ENCODE data around the gene NYAP2. TPM values are rescaled to one million over a fixed set of nuclear protein-coding genes. Genes with fewer than 3 reads are reported as not detected.

NYAP2 gene
- total RNA-seq, 6 experiments from 2014 or later: not detected

GRCh38 chr2:225425284-225425683 lies 25.8 kb downstream of the NYAP2 start:
- Mint-ChIP-seq H3K27ac (no peak overlapping the region), H3K4me3 (no peak overlapping the region), H3K27me3 (ENCODE audit: insufficient read depth) (no peaks in the 10 kb centered on the region), H3K9me3 (no peaks in the 10 kb centered on the region), H3K36me3 (ENCODE audit: low read depth) (no peaks in the 10 kb centered on the region), H3K4me1 (ENCODE audit: low read depth) (no peaks in the 10 kb centered on the region)
- no peak for DNase-seq
- TF ChIP-seq CTCF (IDR thresholded peaks at IDR 0.05): no peak

- Mint-ChIP-seq H3K27ac (no peak overlapping the region), H3K9me3 (no peaks in the 10 kb centered on the region), H3K27me3 (ENCODE audit: insufficient read depth) (no peaks in the 10 kb centered on the region), H3K4me3 (no peak overlapping the region), H3K4me1 (ENCODE audit: low read depth) (no peaks in the 10 kb centered on the region), H3K36me3 (ENCODE audit: low read depth) (no peaks in the 10 kb centered on the region)
- no peak for DNase-seq
- no peak for TF ChIP-seq CTCF (IDR thresholded peaks at IDR 0.05)
Observed at GRCh38 chr2:225428360-225428759, 28.9 kb downstream of the NYAP2 start.

GRCh38 chr2:225429717-225430116 lies 30.2 kb downstream of the NYAP2 start:
- TF ChIP-seq CTCF (IDR thresholded peaks at IDR 0.05): no peak
- no peak overlapping the region for H3K27ac Mint-ChIP-seq
- H3K4me1 Mint-ChIP-seq (ENCODE audit: low read depth): no peaks in the 10 kb centered on the region
- H3K27me3 Mint-ChIP-seq (ENCODE audit: insufficient read depth): no peaks in the 10 kb centered on the region
- H3K36me3 Mint-ChIP-seq (ENCODE audit: low read depth): no peaks in the 10 kb centered on the region
- H3K9me3 Mint-ChIP-seq: no peaks in the 10 kb centered on the region
- DNase-seq: no peak
- no peak overlapping the region for H3K4me3 Mint-ChIP-seq

- TF ChIP-seq CTCF (IDR thresholded peaks at IDR 0.05): no peak
- H3K4me3 Mint-ChIP-seq: no peak overlapping the region
- no peak overlapping the region for H3K27ac Mint-ChIP-seq
- no peaks in the 10 kb centered on the region for H3K36me3 Mint-ChIP-seq (ENCODE audit: low read depth)
- H3K9me3 Mint-ChIP-seq: no peaks in the 10 kb centered on the region
- no peaks in the 10 kb centered on the region for H3K4me1 Mint-ChIP-seq (ENCODE audit: low read depth)
- H3K27me3 Mint-ChIP-seq (ENCODE audit: insufficient read depth): no peaks in the 10 kb centered on the region
- no peak for DNase-seq
Observed at GRCh38 chr2:225431105-225431863, 31.8 kb downstream of the NYAP2 start.

- Mint-ChIP-seq H3K4me1 (ENCODE audit: low read depth) (no peaks in the 10 kb centered on the region), H3K36me3 (ENCODE audit: low read depth) (no peaks in the 10 kb centered on the region), H3K27ac (no peak overlapping the region), H3K9me3 (no peaks in the 10 kb centered on the region), H3K27me3 (ENCODE audit: insufficient read depth) (no peaks in the 10 kb centered on the region; the same call in 1 of the 2 replicates), H3K4me3 (no peak overlapping the region)
- TF ChIP-seq CTCF (IDR thresholded peaks at IDR 0.05): no peak
- DNase-seq: no peak
Observed at GRCh38 chr2:225434014-225434413, 34.5 kb downstream of the NYAP2 start.

Data from HFFc6 (cell line).